Activated T-cell treated with anti-CD3 and anti-CD28 coated beads for 1 hour (primary cell): Measurements from ENCODE around the gene ZNF280C.
"Not testable (repeated sequence)": the region's sequence is repeated elsewhere in the genome, so short reads cannot be mapped to it uniquely, and the experiment has no call there.

ENCODE experiments used
- DNase-seq: peaks from one replicate; pipeline ENCODE4 v3.0.0-alpha.2; 2020; ENCODE audit warnings: low read depth

ZNF280C gene

GRCh38 chrX:130260316-130260715 lies 8.4 kb downstream of the ZNF280C start:
- no peak for DNase-seq

- DNase-seq, result no peak
Observed at GRCh38 chrX:130253916-130254315, 14.8 kb downstream of the ZNF280C start.

- DNase-seq, result no peak
Observed at GRCh38 chrX:130251671-130252070, 17.0 kb downstream of the ZNF280C start.

- no peak for DNase-seq
Observed at GRCh38 chrX:130247996-130248395, 20.7 kb downstream of the ZNF280C start.

- no peak for DNase-seq
Observed at GRCh38 chrX:130246084-130246483, 22.6 kb downstream of the ZNF280C start.

- no peak for DNase-seq
Observed at GRCh38 chrX:130245441-130245840, 23.3 kb downstream of the ZNF280C start.

GRCh38 chrX:130231184-130231583 lies 37.5 kb downstream of the ZNF280C start:
- DNase-seq, result not testable (repeated sequence)

GRCh38 chrX:130228871-130229270 lies 39.8 kb downstream of the ZNF280C start:
- no peak for DNase-seq

GRCh38 chrX:130224810-130225209 lies 43.9 kb downstream of the ZNF280C start:
- DNase-seq, result no peak

- DNase-seq, result no peak
Observed at GRCh38 chrX:130216320-130216719, 52.4 kb downstream of the ZNF280C start.

GRCh38 chrX:130213376-130213775 lies 55.3 kb downstream of the ZNF280C start:
- no peak for DNase-seq

- DNase-seq, result no peak
Observed at GRCh38 chrX:130212371-130212770, 56.3 kb downstream of the ZNF280C start.

- no peak for DNase-seq
Observed at GRCh38 chrX:130211415-130212186, 57.1 kb downstream of the ZNF280C start.

GRCh38 chrX:130204647-130205046 lies 64.1 kb downstream of the ZNF280C start:
- no peak for DNase-seq

GRCh38 chrX:130197464-130197863 lies 71.2 kb downstream of the ZNF280C start:
- DNase-seq, result no peak

GRCh38 chrX:130196466-130196865 lies 72.2 kb downstream of the ZNF280C start:
- no peak for DNase-seq

GRCh38 chrX:130190801-130191200 lies 77.9 kb downstream of the ZNF280C start:
- DNase-seq, result no peak

- DNase-seq, result no peak
Observed at GRCh38 chrX:130186651-130187050, 82.0 kb downstream of the ZNF280C start.

- no peak for DNase-seq
Observed at GRCh38 chrX:130184857-130185256, 83.8 kb downstream of the ZNF280C start.

- DNase-seq, result no peak
Observed at GRCh38 chrX:130184168-130184567, 84.5 kb downstream of the ZNF280C start.

- DNase-seq, result no peak
Observed at GRCh38 chrX:130179579-130180215, 89.0 kb downstream of the ZNF280C start.

GRCh38 chrX:130179170-130179569 lies 89.5 kb downstream of the ZNF280C start:
- DNase-seq, result no peak

- no peak for DNase-seq
Observed at GRCh38 chrX:130176942-130177341, 91.8 kb downstream of the ZNF280C start.

- DNase-seq, result no peak
Observed at GRCh38 chrX:130176354-130176776, 92.3 kb downstream of the ZNF280C start.
